G401 (cell line): Measurements from ENCODE around the gene SMAD9. TPM values are rescaled to one million over a fixed set of nuclear protein-coding genes. Genes with fewer than 3 reads are reported as not detected.
A peak's percentile ranks its signal among the peaks of the same experiment; 100 is the strongest.
"Not testable (repeated sequence)": the region's sequence is repeated elsewhere in the genome, so short reads cannot be mapped to it uniquely, and the experiment has no call there.

ENCODE experiments used
- DNase-seq: peaks from one replicate; pipeline ENCODE4 v3.0.0-alpha.2; 2015; ENCODE audit warnings: low spot score
- in situ Hi-C: cut with HindIII; loops from 2 replicates; pipeline ENCODE4 v1.10.0; 2016; ENCODE audit warnings: low sequenced_read_pairs, mixed read lengths
- total RNA-seq: library from RNA; depleted of rRNA; stranded (reverse); fragments of >200 nt; shearing (Covaris generic); gene quantifications from 2 replicates; pipeline ENCODE4 v1.2.3, GENCODE V29; 2014

The SMAD9 gene
- total RNA-seq, 1 experiment from 2014 or later: 29.2 TPM

- in situ Hi-C loops: no loop called here
- DNase-seq: no peak
These were observed 6.6 kb downstream of the SMAD9 start for GRCh38 chr13:36913463-36913862.

GRCh38 chr13:36912973-36913372 is 7.1 kb downstream of the SMAD9 start:
- DNase-seq: no peak
- in situ Hi-C loops: no loop called here

- in situ Hi-C loops: no loop called here
- no peak for DNase-seq
These were observed 7.7 kb downstream of the SMAD9 start for GRCh38 chr13:36912369-36912768.

GRCh38 chr13:36910545-36910944 is 9.5 kb downstream of the SMAD9 start:
- no peak for DNase-seq
- in situ Hi-C loops: no loop called here

- DNase-seq: no peak
- in situ Hi-C loops: no loop called here
These were observed 12.2 kb downstream of the SMAD9 start for GRCh38 chr13:36907821-36908220.

GRCh38 chr13:36907266-36907665 is 12.8 kb downstream of the SMAD9 start:
- no peak for DNase-seq
- in situ Hi-C loops: no loop called here

- no peak for DNase-seq
- in situ Hi-C loops: no loop called here
These were observed 14.1 kb downstream of the SMAD9 start for GRCh38 chr13:36905944-36906343.

- in situ Hi-C loops: no loop called here
- DNase-seq: no peak
These were observed 16.0 kb downstream of the SMAD9 start for GRCh38 chr13:36903925-36904595.

- in situ Hi-C loops: no loop called here
- DNase-seq: no peak
These were observed 22.9 kb downstream of the SMAD9 start for GRCh38 chr13:36897054-36897616.

- in situ Hi-C loops: no loop called here
- no peak for DNase-seq
These were observed 28.3 kb downstream of the SMAD9 start for GRCh38 chr13:36891752-36892151.

GRCh38 chr13:36888645-36889044 is 31.4 kb downstream of the SMAD9 start:
- no peak for DNase-seq
- in situ Hi-C loops: no loop called here

- in situ Hi-C loops: no loop called here
- no peak for DNase-seq
These were observed 32.1 kb downstream of the SMAD9 start for GRCh38 chr13:36887758-36888521.

GRCh38 chr13:36885901-36886300 is 34.1 kb downstream of the SMAD9 start:
- in situ Hi-C loops: no loop called here
- DNase-seq: no peak

GRCh38 chr13:36884235-36884634 is 35.8 kb downstream of the SMAD9 start:
- peak; percentile 10 for DNase-seq
- in situ Hi-C loops: no loop called here

- in situ Hi-C loops: no loop called here
- no peak for DNase-seq
These were observed 36.2 kb downstream of the SMAD9 start for GRCh38 chr13:36883824-36884223.

GRCh38 chr13:36883392-36883791 is 36.6 kb downstream of the SMAD9 start:
- in situ Hi-C loops, DNase-seq: not testable (repeated sequence)

GRCh38 chr13:36882829-36883390 is 37.1 kb downstream of the SMAD9 start:
- in situ Hi-C loops: no loop called here
- DNase-seq: no peak

GRCh38 chr13:36880961-36881360 is 39.1 kb downstream of the SMAD9 start:
- no peak for DNase-seq
- in situ Hi-C loops: no loop called here

GRCh38 chr13:36879218-36879938 is 40.7 kb downstream of the SMAD9 start:
- in situ Hi-C loops: no loop called here
- no peak for DNase-seq

GRCh38 chr13:36875961-36876360 is 44.1 kb downstream of the SMAD9 start:
- no peak for DNase-seq

More at GRCh38 chr13:36875961-36876360, 44.1 kb downstream of the SMAD9 start:
- in situ Hi-C loops: no loop called here
